GM21786 (cell line): Measurements from ENCODE around the gene SLC16A10.
"Not testable (repeated sequence)": the region's sequence is repeated elsewhere in the genome, so short reads cannot be mapped to it uniquely, and the experiment has no call there.

Source experiments
- ATAC-seq: cut with Tn5 transposase; IDR thresholded peaks from one replicate; pipeline ENCODE4 v1.9.1; 2021; ENCODE audit not compliant: unreplicated experiment

The SLC16A10 gene

GRCh38 chr6:111080698-111081097 lies 6.6 kb upstream of the SLC16A10 start:
- ATAC-seq: no peak

GRCh38 chr6:111086685-111087084 lies 618 bp upstream of the SLC16A10 start:
- ATAC-seq: no peak

GRCh38 chr6:111087871-111088667 lies 766 bp downstream of the SLC16A10 start:
- ATAC-seq: peak; percentile 13

GRCh38 chr6:111088668-111089003 lies 1.3 kb downstream of the SLC16A10 start:
- no peak for ATAC-seq

GRCh38 chr6:111090766-111091165 lies 3.5 kb downstream of the SLC16A10 start:
- ATAC-seq: no peak

- no peak for ATAC-seq
Measured at GRCh38 chr6:111091987-111092386, 4.7 kb downstream of the SLC16A10 start.

- not testable (repeated sequence) for ATAC-seq
Measured at GRCh38 chr6:111095488-111095887, 8.2 kb downstream of the SLC16A10 start.

GRCh38 chr6:111096246-111096645 lies 8.9 kb downstream of the SLC16A10 start:
- ATAC-seq: no peak

- ATAC-seq: no peak
Measured at GRCh38 chr6:111098597-111098996, 11.3 kb downstream of the SLC16A10 start.

- ATAC-seq: no peak
Measured at GRCh38 chr6:111101987-111102386, 14.7 kb downstream of the SLC16A10 start.

- no peak for ATAC-seq
Measured at GRCh38 chr6:111105578-111105977, 18.3 kb downstream of the SLC16A10 start.

- no peak for ATAC-seq
Measured at GRCh38 chr6:111107589-111107988, 20.3 kb downstream of the SLC16A10 start.

GRCh38 chr6:111110036-111110435 lies 22.7 kb downstream of the SLC16A10 start:
- ATAC-seq: no peak

- no peak for ATAC-seq
Measured at GRCh38 chr6:111113336-111114086, 26.2 kb downstream of the SLC16A10 start.

GRCh38 chr6:111114087-111114443 lies 26.8 kb downstream of the SLC16A10 start:
- no peak for ATAC-seq

- no peak for ATAC-seq
Measured at GRCh38 chr6:111114482-111114881, 27.2 kb downstream of the SLC16A10 start.

GRCh38 chr6:111118826-111119225 lies 31.5 kb downstream of the SLC16A10 start:
- ATAC-seq: no peak

- ATAC-seq: no peak
Measured at GRCh38 chr6:111119571-111120329, 32.4 kb downstream of the SLC16A10 start.

- ATAC-seq: no peak
Measured at GRCh38 chr6:111121789-111122350, 34.6 kb downstream of the SLC16A10 start.

- ATAC-seq: no peak
Measured at GRCh38 chr6:111122458-111123286, 35.4 kb downstream of the SLC16A10 start.

GRCh38 chr6:111124406-111124805 lies 37.1 kb downstream of the SLC16A10 start:
- ATAC-seq: no peak
